GM12891 (cell line): ENCODE results near the gene SPDYA.
"Not testable (repeated sequence)": the region's sequence is repeated elsewhere in the genome, so short reads cannot be mapped to it uniquely, and the experiment has no call there.

Experiments
- DNase-seq: peaks from one replicate; pipeline ENCODE4 v3.0.0; 2011; ENCODE audit warnings: low spot score; ENCODE audit not compliant: insufficient read length
- FAIRE-seq: peaks from 2 replicates; lab custom pipeline; 2011; peaks lifted over from hg19 to GRCh38; lab: Jason Lieb, UNC
- PAX5 ChIP-seq: IDR thresholded peaks from 2 replicates; pipeline ENCODE4 v1.6.1; 2011; ENCODE audit warnings: low read length, moderate library complexity, mild to moderate bottlenecking; ENCODE audit not compliant: insufficient read depth, severe bottlenecking
- POLR2A ChIP-seq: IDR thresholded peaks from 2 replicates; pipeline ENCODE4 v1.6.1; 2011; ENCODE audit warnings: low read depth, low read length, control low read depth
- POLR2AphosphoS5 ChIP-seq: IDR thresholded peaks from 2 replicates; pipeline ENCODE4 v1.6.1; 2011; ENCODE audit warnings: low read depth, low read length, control low read depth
- POU2F2 ChIP-seq: IDR thresholded peaks from 2 replicates; pipeline ENCODE4 v1.6.1; 2011; ENCODE audit warnings: low read depth, mild to moderate bottlenecking, control low read depth, low read length, moderate library complexity
- SPI1 ChIP-seq: IDR thresholded peaks from 2 replicates; pipeline ENCODE4 v1.6.1; 2011; ENCODE audit warnings: low read depth, low read length, control low read depth
- TAF1 ChIP-seq: IDR thresholded peaks from 2 replicates; pipeline ENCODE4 v1.6.1; 2011; ENCODE audit warnings: low read depth, low read length, control low read depth

SPDYA gene

GRCh38 chr2:28778392-28778791 is 32.2 kb upstream of the SPDYA start:
- FAIRE-seq: no peak
- no peak for DNase-seq
- TF ChIP-seq PAX5 (no peak), POLR2A (no peak), SPI1 (no peak), POLR2AphosphoS5 (no peak), POU2F2 (no peak), TAF1 (no peak)

GRCh38 chr2:28779001-28779400 is 31.6 kb upstream of the SPDYA start:
- DNase-seq (no peak), FAIRE-seq (no peak)
- no peak for TF ChIP-seq SPI1
- TF ChIP-seq POLR2A: no peak
- TF ChIP-seq POU2F2: no peak
- TF ChIP-seq PAX5: no peak

- TF ChIP-seq SPI1 (no peak), POU2F2 (no peak), PAX5 (no peak), POLR2A (no peak), TAF1 (no peak), POLR2AphosphoS5 (no peak)
- FAIRE-seq: no peak
These were observed 30.1 kb upstream of the SPDYA start for GRCh38 chr2:28780496-28780895.

GRCh38 chr2:28782423-28782822 is 28.2 kb upstream of the SPDYA start:
- TF ChIP-seq TAF1: no peak
- no peak for TF ChIP-seq SPI1
- TF ChIP-seq POU2F2: no peak
- TF ChIP-seq POLR2A: no peak
- no peak for TF ChIP-seq PAX5
- TF ChIP-seq POLR2AphosphoS5: no peak
- no peak for FAIRE-seq
- DNase-seq: no peak

More at GRCh38 chr2:28780496-28780895, 30.1 kb upstream of the SPDYA start:
- DNase-seq: no peak

GRCh38 chr2:28784570-28784969 is 26.1 kb upstream of the SPDYA start:
- not testable (repeated sequence) for FAIRE-seq, DNase-seq

- TF ChIP-seq POLR2A (no peak), SPI1 (no peak), TAF1 (no peak), PAX5 (no peak), POLR2AphosphoS5 (no peak), POU2F2 (no peak)
- FAIRE-seq: no peak
- DNase-seq: no peak
These were observed 14.0 kb upstream of the SPDYA start for GRCh38 chr2:28796620-28797019.

- DNase-seq (no peak), FAIRE-seq (no peak)
- TF ChIP-seq TAF1: no peak
- TF ChIP-seq SPI1: no peak
These were observed 8.9 kb upstream of the SPDYA start for GRCh38 chr2:28801726-28802125.

GRCh38 chr2:28802975-28803429 is 7.6 kb upstream of the SPDYA start:
- no peak for FAIRE-seq
- no peak for DNase-seq
- no peak for TF ChIP-seq POLR2AphosphoS5
- TF ChIP-seq PAX5: no peak
- no peak for TF ChIP-seq TAF1
- no peak for TF ChIP-seq POLR2A
- TF ChIP-seq POU2F2: no peak
- TF ChIP-seq SPI1: no peak

GRCh38 chr2:28809927-28810326 is 707 bp upstream of the SPDYA start:
- DNase-seq: no peak
- no peak for FAIRE-seq
- TF ChIP-seq TAF1 (no peak), POLR2A (no peak), SPI1 (no peak)

- DNase-seq (no peak), FAIRE-seq (no peak)
- TF ChIP-seq PAX5: no peak
These were observed 7.4 kb downstream of the SPDYA start for GRCh38 chr2:28818053-28818452.

- no peak for TF ChIP-seq SPI1
- no peak for TF ChIP-seq POLR2A
- FAIRE-seq: peak; percentile 89
- peak; percentile 9 for DNase-seq
These were observed 10.8 kb downstream of the SPDYA start for GRCh38 chr2:28821295-28821958.
